HG03575 (cell line): ENCODE measurements around the gene GPR176.

Experiments
- ATAC-seq: cut with Tn5 transposase; IDR thresholded peaks from one replicate; pipeline ENCODE4 v1.9.1; 2021; ENCODE audit not compliant: unreplicated experiment, insufficient number of reproducible peaks, low FRiP score; ENCODE audit errors: extremely low read depth

Gene GPR176

GRCh38 chr15:39874890-39875549, 45.0 kb downstream of the GPR176 start:
- ATAC-seq = no peak

- no peak for ATAC-seq
These were observed 46.1 kb downstream of the GPR176 start for GRCh38 chr15:39873978-39874377.

- no peak for ATAC-seq
These were observed 49.5 kb downstream of the GPR176 start for GRCh38 chr15:39870537-39870936.

DNA sequence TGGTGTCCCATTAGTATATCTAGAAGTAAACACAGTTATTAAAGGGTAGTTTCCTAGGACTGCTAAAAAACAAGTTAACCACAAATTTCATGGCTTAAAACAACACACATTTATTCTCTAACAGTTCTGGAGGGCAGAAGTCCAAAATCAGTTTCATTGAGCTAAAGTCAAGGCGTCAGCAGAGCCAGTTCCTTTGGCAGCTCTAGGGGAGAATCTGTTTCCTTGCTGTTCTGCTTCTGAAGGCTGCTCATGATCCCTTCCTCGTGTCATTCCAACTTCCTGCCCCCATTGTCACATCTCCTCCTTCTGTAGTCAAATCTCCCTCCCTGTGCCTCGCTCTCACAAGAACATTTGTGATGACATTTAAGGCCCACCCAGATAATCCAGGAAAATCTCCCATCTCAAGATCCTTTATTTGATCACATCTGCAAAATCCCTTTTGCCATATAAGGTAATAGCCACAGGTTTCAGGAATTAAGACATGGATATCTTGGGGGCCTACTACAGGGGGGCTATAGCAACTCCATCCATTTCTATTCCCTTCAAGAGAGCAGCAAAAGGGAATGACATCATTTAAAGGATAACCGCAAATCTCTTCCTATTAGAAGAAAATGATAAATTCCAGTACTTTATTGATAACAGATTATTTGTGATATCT, 50.1 kb downstream of the GPR176 start:
- no peak for ATAC-seq

DNA sequence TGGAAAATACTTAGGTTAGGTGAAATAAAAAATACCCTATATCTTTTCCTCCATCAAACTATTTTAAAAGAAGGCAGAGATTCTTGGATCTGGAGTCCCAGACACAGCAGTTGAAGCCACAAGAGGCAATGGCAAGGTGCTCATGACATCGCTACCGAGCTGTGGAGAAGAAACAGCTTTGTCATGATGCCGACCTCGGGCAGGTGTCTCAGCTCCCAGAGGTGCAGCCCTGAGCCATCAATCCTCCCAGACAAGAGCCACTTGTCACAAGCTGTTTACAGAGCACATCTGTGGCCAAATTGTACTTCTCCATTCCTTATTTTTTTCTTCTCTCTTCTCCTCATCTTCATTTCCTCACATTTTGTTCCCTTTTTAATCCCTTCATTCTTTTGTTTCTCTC, 50.8 kb downstream of the GPR176 start:
- no peak for ATAC-seq

DNA sequence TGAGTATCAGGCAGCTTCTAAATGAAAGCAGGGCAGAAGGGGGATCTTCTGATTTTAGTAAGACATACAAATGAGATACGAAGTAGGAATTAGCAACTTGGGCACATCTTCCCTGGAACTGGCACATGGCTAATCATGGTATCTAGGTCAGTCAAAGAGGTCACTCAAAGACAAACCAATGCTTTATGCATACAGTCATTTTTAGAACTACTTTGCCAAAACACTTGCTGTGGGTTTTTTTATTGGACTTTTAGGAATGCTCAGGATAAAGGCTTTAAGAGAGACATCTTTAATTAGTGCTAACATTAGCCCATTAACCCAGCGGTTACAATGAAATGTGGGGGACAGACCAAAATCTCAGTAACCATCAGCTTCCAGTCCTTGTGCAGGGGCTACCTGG, 51.7 kb downstream of the GPR176 start:
- no peak for ATAC-seq

- ATAC-seq = no peak
These were observed 56.0 kb downstream of the GPR176 start for GRCh38 chr15:39864116-39864515.

GRCh38 chr15:39860871-39861270, 59.2 kb downstream of the GPR176 start:
- ATAC-seq = no peak

DNA sequence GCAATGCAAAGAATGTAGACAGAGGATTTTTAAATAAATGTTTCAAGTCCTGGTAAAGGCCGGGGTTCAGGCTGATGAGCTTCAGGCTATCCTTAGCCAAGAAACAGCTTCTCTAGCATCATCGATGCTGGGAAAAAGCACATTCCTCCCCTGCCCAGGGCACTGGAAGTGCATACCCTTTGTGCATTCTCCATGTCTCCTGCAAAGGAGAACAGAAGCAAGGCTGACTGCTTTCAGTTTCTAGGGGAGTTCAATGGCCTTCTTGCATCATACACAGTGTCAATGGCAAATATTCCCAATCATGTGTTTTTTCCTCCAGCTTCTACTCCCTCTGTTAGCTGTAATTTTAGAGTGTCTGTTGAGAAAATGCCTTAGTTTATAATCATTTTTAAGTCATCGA, 59.9 kb downstream of the GPR176 start:
- no peak for ATAC-seq

DNA sequence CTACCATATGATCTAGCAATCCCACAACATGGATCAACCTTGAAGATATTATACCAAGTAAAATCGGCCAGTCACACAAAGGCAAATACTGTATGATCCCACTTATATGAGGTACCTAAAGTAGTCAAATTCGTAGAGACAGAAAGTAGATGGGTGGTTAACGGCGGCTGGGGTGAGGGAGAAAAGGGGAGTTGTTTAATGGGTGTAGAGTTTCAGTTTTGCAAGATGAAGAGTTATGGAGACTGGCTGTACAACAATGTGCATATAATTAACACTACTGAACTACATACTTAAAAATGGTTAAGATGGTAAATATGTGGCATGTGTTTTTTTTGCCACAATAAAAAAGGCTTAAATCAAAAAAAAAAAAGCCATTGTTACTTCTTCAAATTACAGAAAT, 60.4 kb downstream of the GPR176 start:
- no peak for ATAC-seq

DNA sequence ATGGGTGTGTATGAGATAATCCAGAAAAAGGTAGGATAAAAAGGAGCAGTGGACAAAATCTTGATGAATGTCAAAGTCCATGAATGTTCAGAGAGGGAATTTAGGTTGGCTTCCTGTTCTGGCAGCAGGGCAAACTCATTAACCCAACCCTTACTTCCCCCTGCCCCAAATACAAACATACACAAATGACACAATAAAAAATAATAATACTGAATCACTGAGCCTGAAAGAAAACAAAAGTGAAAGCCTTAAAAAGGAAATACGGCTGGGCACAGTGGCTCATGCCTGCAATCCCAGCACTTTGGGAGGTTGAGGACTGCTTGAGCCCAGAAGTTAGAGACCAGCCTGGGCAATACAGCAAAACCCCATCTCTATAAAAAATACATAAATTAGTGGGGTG, 62.9 kb downstream of the GPR176 start:
- no peak for ATAC-seq

- ATAC-seq = no peak
These were observed 63.7 kb downstream of the GPR176 start for GRCh38 chr15:39856357-39856756.

- ATAC-seq = no peak
These were observed 64.7 kb downstream of the GPR176 start for GRCh38 chr15:39855400-39855799.

DNA sequence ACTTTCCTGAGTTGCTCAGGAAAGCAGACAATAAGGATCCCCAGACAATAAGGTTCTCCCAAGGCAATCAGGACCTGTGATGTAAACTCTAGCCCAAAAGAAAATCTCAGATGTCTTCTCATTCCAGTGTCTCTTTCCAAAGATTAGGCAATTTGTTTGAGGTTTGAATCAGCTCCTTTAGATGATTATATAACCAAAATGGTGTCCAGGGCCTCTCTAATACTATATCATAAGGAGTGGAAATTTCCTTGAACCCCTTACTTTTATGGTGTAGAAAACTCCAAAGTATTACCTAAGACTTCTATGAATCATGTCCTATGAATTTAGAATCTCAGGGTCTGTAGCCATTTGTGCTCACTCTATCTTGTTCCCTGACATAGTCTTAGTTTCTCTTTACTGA, 65.9 kb downstream of the GPR176 start:
- ATAC-seq = no peak

DNA sequence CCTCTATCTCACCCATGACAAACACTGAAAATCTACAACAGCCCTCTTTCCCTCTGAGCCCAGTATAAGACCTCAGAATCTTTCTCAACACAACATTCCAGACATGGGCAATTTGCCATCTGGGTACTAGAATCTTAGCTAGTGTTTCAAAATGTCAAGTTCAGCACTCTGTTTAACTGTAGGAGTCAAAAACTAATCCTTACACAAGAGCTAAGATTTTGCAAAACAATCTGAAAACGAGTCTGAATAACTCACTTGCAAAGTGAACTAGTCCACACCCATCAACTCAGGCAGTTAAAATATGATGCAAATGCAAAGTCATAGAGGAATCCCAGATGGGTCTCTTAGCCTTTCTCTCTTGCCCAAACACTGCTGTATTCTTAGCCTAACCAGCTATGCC, 67.8 kb downstream of the GPR176 start:
- no peak for ATAC-seq

- no peak for ATAC-seq
These were observed 68.5 kb downstream of the GPR176 start for GRCh38 chr15:39851500-39852092.

DNA sequence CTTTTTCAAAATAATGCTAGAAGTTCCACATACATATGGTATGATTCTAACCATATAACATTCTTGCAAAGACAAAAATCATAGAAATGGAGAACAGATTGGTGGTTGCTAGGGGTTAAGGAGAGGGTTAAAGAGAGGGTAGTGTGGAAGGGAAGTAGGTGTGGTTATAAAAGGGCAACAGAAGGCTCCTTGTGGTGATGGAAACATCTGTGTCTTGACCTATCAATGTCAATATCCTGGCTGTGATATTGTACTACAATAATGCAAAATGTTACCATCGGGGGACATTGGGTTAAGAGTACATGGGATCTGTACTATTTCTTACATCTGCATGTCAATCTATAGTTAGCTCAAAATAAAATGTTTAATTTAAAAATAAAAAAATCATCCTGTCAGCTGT, 69.6 kb downstream of the GPR176 start:
- no peak for ATAC-seq

DNA sequence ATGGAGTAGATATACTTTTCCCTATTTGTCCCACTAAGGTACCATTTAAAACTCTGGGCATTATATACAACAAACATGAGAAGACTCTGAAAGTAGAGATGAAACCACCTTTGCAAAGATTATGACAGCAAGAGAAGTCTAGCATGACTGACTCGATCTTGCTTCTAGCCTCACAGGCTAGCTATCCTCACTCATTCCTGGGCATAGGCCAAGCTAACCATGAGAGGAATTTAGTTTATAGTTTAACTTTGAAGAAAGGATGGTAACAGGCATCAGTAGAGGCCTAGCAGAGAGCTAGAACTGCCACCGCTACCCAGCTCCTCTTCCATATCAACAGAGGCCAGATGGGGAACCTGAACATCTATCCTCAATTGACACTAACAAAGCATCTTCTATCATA, 74.0 kb downstream of the GPR176 start:
- no peak for ATAC-seq

- ATAC-seq = no peak
These were observed 74.5 kb downstream of the GPR176 start for GRCh38 chr15:39845582-39845981.

GRCh38 chr15:39843565-39843964, 76.5 kb downstream of the GPR176 start:
- ATAC-seq = no peak

GRCh38 chr15:39837454-39837853, 82.6 kb downstream of the GPR176 start:
- no peak for ATAC-seq
